HepG2 (cell line): ENCODE results near the gene WNT2.

Source experiments
- IKZF1 ChIP-seq: fragments of 450-650 bp; IDR thresholded peaks from 2 replicates; pipeline ENCODE4 v1.7.1; 2016
- JUN ChIP-seq: sonication (generic); formaldehyde crosslinking; IDR thresholded peaks from 2 replicates; pipeline ENCODE4 v1.4.0; 2020; ENCODE audit warnings: mild to moderate bottlenecking, missing genetic modification reagents
- U2AF1 ChIP-seq: fragments of 200-400 bp; formaldehyde crosslinking; optimal IDR thresholded peaks from 2 replicates; pipeline ENCODE3; 2017; ENCODE audit warnings: mild to moderate bottlenecking, low read depth, low read length
- ZC3H13 ChIP-seq: sonication (generic); formaldehyde crosslinking; IDR thresholded peaks from 2 replicates; pipeline ENCODE4 v1.8.1; 2023; ENCODE audit warnings: mild to moderate bottlenecking, missing genetic modification reagents, moderate library complexity
- ZNF780A ChIP-seq: sonication (generic); formaldehyde crosslinking; IDR thresholded peaks from 2 replicates; pipeline ENCODE4 v1.8.0; 2022; ENCODE audit warnings: mild to moderate bottlenecking, missing genetic modification reagents, moderate library complexity
- TF ChIP-seq, protein P1 (sequence below): sonication (generic); formaldehyde crosslinking; IDR thresholded peaks from 2 replicates; pipeline ENCODE4 v1.8.1; 2022; ENCODE audit warnings: mild to moderate bottlenecking, missing genetic modification reagents
- TF ChIP-seq, protein P2 (sequence below): sonication (generic); formaldehyde crosslinking; IDR thresholded peaks from 2 replicates; pipeline ENCODE4 v1.8.1; 2023; ENCODE audit warnings: mild to moderate bottlenecking, inconsistent platforms, moderate library complexity, missing genetic modification reagents, borderline replicate concordance
- TF ChIP-seq, protein P3 (sequence below), 2 experiments: sonication (generic) in 1 of 2; formaldehyde crosslinking in 1 of 2; IDR thresholded peaks; 2 replicates each; pipeline versions ENCODE4 v1.5.1 to v1.6.1; 2011 to 2020; ENCODE audit warnings: borderline replicate concordance in 1 of 2, low read depth in 1 of 2, low read length in 1 of 2, mild to moderate bottlenecking in 1 of 2, missing genetic modification reagents in 1 of 2, moderate library complexity in 1 of 2

DNA sequence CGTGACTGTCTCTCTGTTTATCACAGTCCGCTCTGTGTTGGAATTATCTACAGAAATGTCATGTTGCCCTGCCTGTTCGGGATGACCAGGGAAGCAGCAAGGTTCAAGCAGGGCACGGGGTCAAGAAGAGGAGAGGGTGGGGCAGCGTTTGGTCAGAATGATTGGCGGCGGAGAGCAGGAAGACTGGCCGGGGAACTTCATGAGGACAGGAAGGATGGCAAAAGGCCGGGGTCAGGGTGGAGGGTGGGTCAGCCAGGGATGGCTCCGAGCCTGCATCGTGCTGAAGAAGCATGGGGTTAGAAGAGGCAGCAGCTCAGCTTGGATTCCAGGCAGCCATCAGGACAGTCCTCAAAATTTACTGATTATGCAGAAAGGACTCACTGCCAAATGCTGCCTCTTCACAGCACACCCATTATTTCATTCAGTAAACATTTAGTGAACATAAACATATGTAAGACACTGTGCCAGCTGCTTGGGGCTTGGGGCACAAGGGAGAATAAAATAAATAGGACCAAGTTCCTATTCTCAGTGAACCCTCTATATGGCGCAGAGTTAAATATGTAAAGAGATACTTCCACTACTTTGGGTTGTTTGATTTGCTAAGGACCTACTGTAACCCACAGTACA is 42.8 kb downstream of the WNT2 start:
- TF ChIP-seq, protein P1, sequence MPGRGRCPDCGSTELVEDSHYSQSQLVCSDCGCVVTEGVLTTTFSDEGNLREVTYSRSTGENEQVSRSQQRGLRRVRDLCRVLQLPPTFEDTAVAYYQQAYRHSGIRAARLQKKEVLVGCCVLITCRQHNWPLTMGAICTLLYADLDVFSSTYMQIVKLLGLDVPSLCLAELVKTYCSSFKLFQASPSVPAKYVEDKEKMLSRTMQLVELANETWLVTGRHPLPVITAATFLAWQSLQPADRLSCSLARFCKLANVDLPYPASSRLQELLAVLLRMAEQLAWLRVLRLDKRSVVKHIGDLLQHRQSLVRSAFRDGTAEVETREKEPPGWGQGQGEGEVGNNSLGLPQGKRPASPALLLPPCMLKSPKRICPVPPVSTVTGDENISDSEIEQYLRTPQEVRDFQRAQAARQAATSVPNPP (CRISPR knock-in tag): no peak
- TF ChIP-seq JUN (CRISPR knock-in tag) (no peak), ZC3H13 (CRISPR knock-in tag) (no peak), IKZF1 (no peak), ZNF780A (CRISPR knock-in tag) (no peak), U2AF1 (no peak)
- TF ChIP-seq, protein P2, sequence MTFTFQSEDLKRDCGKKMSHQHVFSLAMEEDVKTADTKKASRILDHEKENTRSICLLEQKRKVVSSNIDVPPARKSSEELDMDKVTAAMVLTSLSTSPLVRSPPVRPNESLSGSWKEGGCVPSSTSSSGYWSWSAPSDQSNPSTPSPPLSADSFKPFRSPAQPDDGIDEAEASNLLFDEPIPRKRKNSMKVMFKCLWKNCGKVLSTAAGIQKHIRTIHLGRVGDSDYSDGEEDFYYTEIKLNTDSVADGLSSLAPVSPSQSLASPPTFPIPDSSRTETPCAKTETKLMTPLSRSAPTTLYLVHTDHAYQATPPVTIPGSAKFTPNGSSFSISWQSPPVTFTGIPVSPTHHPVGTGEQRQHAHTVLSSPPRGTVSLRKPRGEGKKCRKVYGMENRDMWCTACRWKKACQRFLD: no peak
- TF ChIP-seq, protein P3, sequence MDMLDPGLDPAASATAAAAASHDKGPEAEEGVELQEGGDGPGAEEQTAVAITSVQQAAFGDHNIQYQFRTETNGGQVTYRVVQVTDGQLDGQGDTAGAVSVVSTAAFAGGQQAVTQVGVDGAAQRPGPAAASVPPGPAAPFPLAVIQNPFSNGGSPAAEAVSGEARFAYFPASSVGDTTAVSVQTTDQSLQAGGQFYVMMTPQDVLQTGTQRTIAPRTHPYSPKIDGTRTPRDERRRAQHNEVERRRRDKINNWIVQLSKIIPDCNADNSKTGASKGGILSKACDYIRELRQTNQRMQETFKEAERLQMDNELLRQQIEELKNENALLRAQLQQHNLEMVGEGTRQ (IDR thresholded peaks at IDR 0.05; ENCODE audit: low read depth, low read length): no peak
- TF ChIP-seq, protein P3 (CRISPR knock-in tag; IDR thresholded peaks at IDR 0.05; ENCODE audit: borderline replicate concordance): no peak
